Neural cell (in vitro differentiated cells): ENCODE data around the gene SLC20A1. TPM values are rescaled to one million over a fixed set of nuclear protein-coding genes. Genes with fewer than 3 reads are reported as not detected.

ENCODE experiments used
- H2AFZ ChIP-seq: fragments of 200-600, 300-800 bp; sonication (generic), shearing (Covaris generic); 2 replicates; pipeline ENCODE4 v1.6.0; 2014; ENCODE audit warnings: low read depth, mild to moderate bottlenecking, antibody characterized with exemption, low read length, moderate library complexity
- H3F3A ChIP-seq: fragments of 200-600 bp; shearing (Covaris generic); 2 replicates; pipeline ENCODE4 v1.6.1; 2016; ENCODE audit warnings: mild to moderate bottlenecking, moderate library complexity, mixed read lengths, antibody characterized with exemption, low read length; ENCODE audit not compliant: insufficient read depth, poor library complexity, severe bottlenecking
- H3K27ac ChIP-seq: fragments of 200-600, 300-800 bp; sonication (generic), shearing (Covaris generic); 2 replicates; pipeline ENCODE4 v1.5.1; 2014; ENCODE audit warnings: mild to moderate bottlenecking, low read length, moderate library complexity
- H3K27me3 ChIP-seq: fragments of 300-800, 200-600 bp; sonication (generic), shearing (Covaris generic); 2 replicates; pipeline ENCODE4 v1.6.0; 2014; ENCODE audit warnings: mild to moderate bottlenecking, low read depth, low read length, moderate library complexity; ENCODE audit not compliant: insufficient read depth
- H3K36me3 ChIP-seq: fragments of 300-800, 200-600 bp; sonication (generic), shearing (Covaris generic); 2 replicates; pipeline ENCODE4 v1.5.1; 2014; ENCODE audit warnings: mild to moderate bottlenecking, antibody characterized with exemption, low read length, moderate library complexity; ENCODE audit not compliant: insufficient read depth
- H3K4me2 ChIP-seq: fragments of 300-800, 200-600 bp; sonication (generic), shearing (Covaris generic); 2 replicates; pipeline ENCODE4 v1.6.0; 2014; ENCODE audit warnings: mild to moderate bottlenecking, low read length
- H3K4me3 ChIP-seq: fragments of 300-800, 200-600 bp; sonication (generic), shearing (Covaris generic); 2 replicates; pipeline ENCODE4 v1.5.1; 2014; ENCODE audit warnings: mild to moderate bottlenecking, low read length, moderate library complexity
- H3K79me2 ChIP-seq: fragments of 200-600 bp; shearing (Covaris generic); replicated peaks from 2 replicates; pipeline ENCODE4 v1.6.0; 2014; ENCODE audit warnings: mild to moderate bottlenecking, low read length, moderate library complexity; ENCODE audit not compliant: insufficient read depth
- H3K9ac ChIP-seq: fragments of 300-800, 200-600 bp; sonication (generic), shearing (Covaris generic); 2 replicates; pipeline ENCODE4 v1.6.1; 2016; ENCODE audit warnings: mild to moderate bottlenecking, low read length, mixed read lengths
- H3K9me2 ChIP-seq: fragments of 200-600 bp; shearing (Covaris generic); 2 replicates; pipeline ENCODE4 v1.6.1; 2016; ENCODE audit warnings: mild to moderate bottlenecking, low read length, mixed read lengths; ENCODE audit not compliant: insufficient read depth
- H3K9me3 ChIP-seq: fragments of 200-600, 300-800 bp; sonication (generic), shearing (Covaris generic); 2 replicates; pipeline ENCODE4 v1.6.1; 2016; ENCODE audit warnings: mild to moderate bottlenecking, mixed run types, low read length, moderate library complexity, mixed read lengths
- H4K20me1 ChIP-seq: fragments of 200-600 bp; shearing (Covaris generic); 2 replicates; pipeline ENCODE4 v1.6.1; 2016; ENCODE audit warnings: mild to moderate bottlenecking, mixed run types; ENCODE audit not compliant: insufficient read depth
- CTCF ChIP-seq: fragments of 450-650 bp; IDR thresholded peaks from 2 replicates; pipeline ENCODE4 v1.5.1; 2014; ENCODE audit warnings: antibody characterized with exemption, mild to moderate bottlenecking, moderate library complexity; ENCODE audit not compliant: poor library complexity, severe bottlenecking
- EP300 ChIP-seq: fragments of 450-650 bp; conservative IDR thresholded peaks from 2 replicates; pipeline ENCODE4 v1.6.1; 2014; ENCODE audit warnings: antibody characterized with exemption, mild to moderate bottlenecking, moderate library complexity; ENCODE audit not compliant: poor library complexity, severe bottlenecking
- EZH2 ChIP-seq: fragments of 200-600, 300-800 bp; shearing (Covaris generic), sonication (generic); IDR thresholded peaks from 2 replicates; pipeline ENCODE4 v1.6.1; 2014; ENCODE audit warnings: antibody characterized with exemption, low read length, borderline replicate concordance, mild to moderate bottlenecking; ENCODE audit not compliant: insufficient read depth, poor library complexity, severe bottlenecking
- MXI1 ChIP-seq: fragments of 450-650 bp; conservative IDR thresholded peaks from 2 replicates; pipeline ENCODE4 v1.6.1; 2014; ENCODE audit warnings: antibody characterized with exemption, mild to moderate bottlenecking; ENCODE audit not compliant: poor library complexity, severe bottlenecking
- POLR2AphosphoS5 ChIP-seq: IDR thresholded peaks from 2 replicates; pipeline ENCODE4 v1.6.1; 2012
- RAD21 ChIP-seq: fragments of 450-650 bp; conservative IDR thresholded peaks from 2 replicates; pipeline ENCODE4 v1.6.1; 2014; ENCODE audit warnings: antibody characterized with exemption, mild to moderate bottlenecking, moderate library complexity
- REST ChIP-seq: IDR thresholded peaks from 2 replicates; pipeline ENCODE4 v1.6.1; 2012; ENCODE audit warnings: borderline replicate concordance
- SMC3 ChIP-seq: fragments of 450-650 bp; conservative IDR thresholded peaks from 2 replicates; pipeline ENCODE4 v1.6.1; 2014; ENCODE audit warnings: antibody characterized with exemption, mild to moderate bottlenecking, moderate library complexity; ENCODE audit not compliant: poor library complexity
- TAF1 ChIP-seq: IDR thresholded peaks from 2 replicates; pipeline ENCODE4 v1.6.1; 2012; ENCODE audit warnings: low read depth
- polyA plus RNA-seq: library from polyadenylated mRNA; depleted of rRNA; stranded (reverse); fragments of >200 nt; gene quantifications from 2 replicates; pipeline ENCODE4 v1.2.3, GENCODE V29; 2014

Gene SLC20A1
- polyA plus RNA-seq, 1 donor from 2014 or later, result 61.4 TPM

GRCh38 chr2:112604952-112605351, 40.8 kb upstream of the SLC20A1 start:
- H3K79me2 ChIP-seq, result no peaks in the 10 kb centered on the region
- no peak overlapping the region for H3K27ac ChIP-seq
- no peak overlapping the region for H3K4me2 ChIP-seq
- H3K9me2 ChIP-seq, result no peaks in the 10 kb centered on the region
- no peak for TF ChIP-seq POLR2AphosphoS5
- no peak for TF ChIP-seq RAD21
- TF ChIP-seq EP300, result no peak
- no peak for TF ChIP-seq CTCF
- TF ChIP-seq EZH2, result no peak
- TF ChIP-seq TAF1, result no peak
- no peak for TF ChIP-seq MXI1
- TF ChIP-seq REST, result no peak
- TF ChIP-seq SMC3, result no peak
- no peaks in the 10 kb centered on the region for H3K9me3 ChIP-seq
- no peak overlapping the region for H2AFZ ChIP-seq
- H3K4me3 ChIP-seq, result no peak overlapping the region
- no peaks in the 10 kb centered on the region for H3F3A ChIP-seq
- H3K36me3 ChIP-seq, result no peaks in the 10 kb centered on the region
- H4K20me1 ChIP-seq, result no peaks in the 10 kb centered on the region
- H3K9ac ChIP-seq, result no peak overlapping the region
- H3K27me3 ChIP-seq, result no peaks in the 10 kb centered on the region

- Histone ChIP-seq H3K4me3 (no peak overlapping the region), H3K36me3 (no peaks in the 10 kb centered on the region), H3K9ac (no peak overlapping the region), H3K9me2 (no peaks in the 10 kb centered on the region), H3K4me2 (no peak overlapping the region), H3K27ac (no peak overlapping the region), H2AFZ (no peak overlapping the region), H3K79me2 (no peaks in the 10 kb centered on the region), H4K20me1 (no peaks in the 10 kb centered on the region), H3K27me3 (no peaks in the 10 kb centered on the region), H3K9me3 (no peaks in the 10 kb centered on the region), H3F3A (no peaks in the 10 kb centered on the region)
- no peak for TF ChIP-seq REST
- no peak for TF ChIP-seq SMC3
- TF ChIP-seq TAF1, result no peak
- TF ChIP-seq CTCF, result no peak
- TF ChIP-seq EP300, result no peak
- TF ChIP-seq RAD21, result no peak
- TF ChIP-seq EZH2, result no peak
- TF ChIP-seq POLR2AphosphoS5, result no peak
- no peak for TF ChIP-seq MXI1
These were observed 39.8 kb upstream of the SLC20A1 start for GRCh38 chr2:112605926-112606325.
